Measurements from ENCODE around the gene VPS41.

VPS41 gene

DNA sequence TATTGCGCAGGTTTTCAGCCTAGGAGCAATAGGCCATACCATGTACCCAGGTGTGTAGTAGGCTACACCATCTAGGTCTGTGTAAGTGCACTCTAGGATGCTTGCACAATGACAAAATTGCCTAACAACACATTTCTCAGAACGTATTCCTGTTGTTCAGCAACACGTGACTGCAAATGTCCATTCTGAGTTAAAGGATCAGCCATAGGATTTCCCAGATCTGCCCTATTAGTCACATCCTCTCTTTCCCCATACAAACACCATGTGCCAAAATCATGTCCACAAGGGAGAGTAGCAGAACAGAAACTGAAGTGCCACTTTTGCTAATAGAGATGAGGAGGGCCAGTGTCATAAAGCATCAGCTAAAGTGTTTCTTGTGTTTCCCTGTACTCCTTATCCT is 235.2 kb downstream of the VPS41 start:
- no peak for TF ChIP-seq CTCF (conservative IDR thresholded peaks at IDR 0.05)
- TF ChIP-seq ZFX (IDR thresholded peaks at IDR 0.05): no peak
- H3K27ac ChIP-seq: no peak overlapping the region
